NT2/D1 (cell line): ENCODE results near the gene RAB28.

Experiments used
- YY1 ChIP-seq: IDR thresholded peaks from 2 replicates; pipeline ENCODE4 v1.6.1; 2011; ENCODE audit not compliant: insufficient read length, insufficient read depth
- ZNF274 ChIP-seq: IDR thresholded peaks from 2 replicates; pipeline ENCODE4 v1.6.1; 2011; ENCODE audit warnings: mild to moderate bottlenecking, low read depth, low read length

- TF ChIP-seq YY1 (no peak), ZNF274 (no peak)
Measured at GRCh38 chr4:13323921-13324320, 160.2 kb downstream of the RAB28 start.
